GM18505 (cell line): ENCODE data around the gene NPW.

Experiments used
- ATAC-seq: cut with Tn5 transposase; IDR thresholded peaks from one replicate; pipeline ENCODE4 v1.9.1; 2021; ENCODE audit not compliant: unreplicated experiment
- POLR2A ChIP-seq: IDR thresholded peaks from 4 replicates; pipeline ENCODE4 v1.6.1; 2011; ENCODE audit warnings: borderline replicate concordance; ENCODE audit not compliant: insufficient read depth, insufficient read length; ENCODE audit errors: extremely low read depth

The NPW gene

DNA sequence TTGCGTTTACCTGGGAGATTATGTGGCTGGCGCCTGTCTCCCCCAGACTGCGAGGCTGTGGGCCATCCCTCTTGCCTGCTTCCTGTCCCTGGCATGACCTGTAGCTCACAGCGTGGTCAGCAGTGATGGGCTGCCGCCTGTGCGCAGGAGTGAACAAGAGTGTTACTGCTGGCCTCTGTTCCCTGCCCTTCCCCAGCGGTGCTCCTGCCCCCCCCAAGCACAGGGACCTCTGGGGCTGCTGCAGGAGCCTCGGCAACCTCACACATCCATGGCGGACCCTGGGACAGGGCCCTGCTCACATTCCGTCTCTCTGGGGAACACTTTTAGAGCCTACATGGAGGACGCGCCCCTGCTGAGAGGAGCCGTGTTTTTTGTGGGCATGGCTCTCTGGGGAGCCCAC lies 38.8 kb downstream of the NPW start:
- ATAC-seq, result no peak
- no peak for TF ChIP-seq POLR2A

DNA sequence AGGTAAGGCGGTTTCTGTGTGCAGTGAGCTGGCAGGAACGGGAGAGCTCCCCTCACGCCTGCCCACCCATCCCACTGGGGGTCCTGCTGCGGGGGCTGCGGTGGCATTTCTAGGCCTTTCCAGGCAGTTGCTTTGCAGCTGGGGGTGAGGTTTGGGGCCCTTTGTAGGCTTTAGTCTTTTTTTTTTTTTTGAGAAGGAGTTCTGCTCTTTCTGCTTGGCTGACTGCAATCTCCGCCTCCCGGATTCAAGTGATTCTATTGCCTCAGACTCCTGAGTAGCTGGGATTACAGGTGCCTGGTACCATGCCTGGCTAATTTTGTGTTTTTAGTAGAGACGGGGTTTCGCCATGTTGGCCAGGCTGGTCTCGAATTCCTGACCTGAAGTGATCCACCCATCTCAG lies 39.3 kb downstream of the NPW start:
- ATAC-seq, result no peak
- no peak for TF ChIP-seq POLR2A

DNA sequence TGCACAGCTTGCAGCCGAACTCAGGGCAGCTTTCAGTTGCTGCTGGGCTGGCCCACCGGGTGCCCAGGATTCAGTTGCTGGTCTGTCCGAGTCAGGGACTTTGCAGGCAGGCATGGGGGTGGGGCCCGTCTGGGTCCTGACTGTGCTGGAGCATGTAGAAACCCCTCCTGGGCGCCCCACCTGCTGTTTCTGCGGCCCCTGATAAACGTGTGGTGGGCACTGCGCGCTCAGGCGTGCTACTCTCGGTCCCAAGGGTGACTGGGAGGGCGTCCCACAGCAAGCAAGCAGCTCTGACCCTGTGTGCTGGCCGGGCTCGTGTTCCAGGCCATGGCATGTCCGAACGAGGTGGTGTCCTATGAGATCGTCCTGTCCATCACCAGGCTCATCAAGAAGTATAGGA lies 40.8 kb downstream of the NPW start:
- TF ChIP-seq POLR2A, result no peak
- no peak for ATAC-seq

DNA sequence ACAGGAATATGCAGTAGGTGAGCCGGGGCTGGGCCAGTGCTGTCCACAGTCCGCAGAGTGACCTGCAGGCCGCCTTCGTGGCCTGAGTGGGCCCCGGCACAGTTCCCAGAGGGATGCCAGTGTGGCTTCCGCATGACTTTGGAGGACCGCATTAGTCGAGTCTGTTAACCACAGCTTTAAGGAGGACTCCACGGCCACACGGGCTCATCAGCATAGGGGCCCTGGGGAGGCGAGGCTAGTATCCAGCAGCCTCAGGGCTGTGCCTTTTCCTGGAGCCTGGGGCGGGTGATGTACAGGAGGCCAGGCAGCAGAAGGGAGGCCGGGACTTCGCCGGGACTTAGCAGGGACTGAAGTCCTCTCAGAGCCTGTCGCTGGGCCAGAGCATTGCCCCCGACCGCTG lies 41.4 kb downstream of the NPW start:
- ATAC-seq, result no peak
- TF ChIP-seq POLR2A, result no peak

DNA sequence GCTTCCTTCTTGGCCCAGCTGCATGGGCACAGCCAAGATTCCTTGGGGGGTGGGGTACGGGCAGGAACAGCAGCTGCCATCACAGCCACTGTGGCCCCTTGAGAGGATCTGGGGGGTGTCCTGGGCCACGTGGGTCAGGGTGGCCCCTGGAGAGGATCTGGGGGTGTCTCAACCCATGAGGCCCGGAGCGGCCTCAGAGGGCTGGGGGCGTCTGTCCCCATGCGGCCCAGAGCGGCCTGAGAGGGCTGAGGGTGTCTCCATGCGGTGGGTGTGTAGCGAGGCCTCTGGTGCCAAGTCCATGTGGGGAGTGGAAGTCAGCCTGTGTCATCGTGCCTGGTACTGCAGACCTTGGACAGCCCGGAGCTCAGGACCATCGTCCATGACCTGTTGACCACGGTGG lies 41.9 kb downstream of the NPW start:
- no peak for ATAC-seq
- TF ChIP-seq POLR2A, result no peak

DNA sequence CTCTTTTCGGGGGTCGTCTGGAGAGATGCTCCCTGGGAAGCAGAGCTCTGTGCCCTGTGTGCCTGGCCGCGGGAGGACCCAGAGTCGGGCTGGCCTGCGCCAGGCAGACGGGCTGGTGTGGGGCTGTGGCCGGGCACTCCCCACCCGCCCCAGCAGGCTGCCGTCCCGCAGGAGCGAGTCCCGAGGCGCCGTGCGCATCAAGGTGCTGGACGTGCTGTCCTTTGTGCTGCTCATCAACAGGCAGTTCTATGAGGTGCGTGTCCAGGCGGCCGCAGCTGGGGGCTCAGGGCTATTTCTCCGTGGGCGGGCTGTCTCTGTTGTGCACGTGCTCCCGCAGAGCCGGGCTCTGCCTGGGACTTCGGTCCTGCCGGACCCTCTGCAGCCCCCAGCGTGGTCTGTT lies 43.2 kb downstream of the NPW start:
- ATAC-seq, result no peak
- no peak for TF ChIP-seq POLR2A

DNA sequence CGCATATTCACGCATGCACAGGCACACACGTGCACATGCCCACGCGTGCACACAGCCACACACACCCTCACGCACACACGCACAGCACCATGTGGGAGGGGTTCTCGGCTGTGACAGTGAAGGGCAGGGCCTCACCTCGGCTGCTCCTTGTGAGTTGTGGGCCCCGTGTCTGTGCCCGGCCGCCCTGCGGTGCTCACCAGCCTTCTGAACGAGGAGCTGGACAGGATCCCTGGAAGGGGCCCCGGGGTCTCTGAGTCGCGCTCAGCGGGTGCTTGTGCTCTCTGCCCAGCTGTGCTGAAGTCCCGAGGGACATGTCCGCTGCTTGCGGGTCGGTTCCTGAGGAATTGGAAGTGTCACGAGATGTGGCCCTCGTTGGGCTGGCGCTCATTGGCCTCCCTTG lies 44.3 kb downstream of the NPW start:
- TF ChIP-seq POLR2A, result no peak
- ATAC-seq, result no peak

DNA sequence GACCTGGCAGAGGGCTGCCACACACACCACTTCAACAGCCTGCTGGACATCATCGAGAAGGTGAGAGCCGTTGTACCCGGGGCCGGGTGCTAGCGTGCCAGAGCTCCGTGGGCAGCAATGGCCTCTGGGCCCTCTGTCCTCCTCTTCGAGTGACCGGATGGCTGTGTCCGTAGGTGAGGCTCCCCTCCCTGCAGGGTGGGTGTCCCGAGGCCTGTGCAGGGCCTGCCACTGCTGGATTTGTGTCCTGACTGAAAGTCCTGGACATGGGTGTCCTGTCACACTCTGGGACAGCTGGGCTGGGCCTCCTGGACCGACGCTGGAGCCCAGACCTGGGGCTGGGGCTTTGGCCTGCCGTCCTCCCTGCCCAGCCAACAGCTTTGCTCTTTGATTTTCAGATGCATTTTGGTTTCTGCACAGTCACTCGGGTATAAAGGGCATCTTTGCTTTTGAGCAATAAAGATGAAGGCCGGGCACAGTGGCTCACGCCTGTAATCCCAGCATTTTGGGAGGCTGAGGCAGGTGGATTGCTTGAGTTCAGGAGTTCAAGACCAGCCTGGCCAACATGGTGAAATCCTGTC lies 44.9 kb downstream of the NPW start:
- ATAC-seq, result no peak
- TF ChIP-seq POLR2A, result no peak

DNA sequence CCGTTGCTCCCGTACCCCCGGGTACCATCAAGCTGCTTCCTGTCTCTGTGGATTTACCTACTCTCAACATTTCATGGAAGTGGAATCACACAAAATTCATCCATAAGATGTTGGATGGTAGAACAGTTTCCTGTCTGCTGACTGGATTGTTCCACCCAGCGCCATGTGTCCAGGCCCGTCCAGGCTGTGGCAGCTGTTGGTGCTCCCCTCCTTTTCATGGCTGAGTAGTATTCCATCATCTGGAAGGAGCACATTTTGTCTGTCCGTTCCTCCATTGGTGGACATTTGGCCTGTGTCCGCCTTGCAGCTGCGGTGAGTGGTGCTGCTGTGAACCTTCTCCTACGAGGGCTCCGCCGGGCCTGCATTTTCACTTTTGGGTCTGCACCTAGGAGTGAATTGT lies 46.6 kb downstream of the NPW start:
- ATAC-seq, result no peak
- no peak for TF ChIP-seq POLR2A
